Activated naive CD4-positive, alpha-beta T cell treated with anti-CD3 and anti-CD28 coated beads, Interleukin-2, amount 10 ng/mL, durations not matched to agents 7 days and 5 days (primary cell): ENCODE measurements around the gene STAM.

ENCODE experiments used
- CTCF ChIA-PET: fragments of 350-600 bp; sonication (Branson Sonifier 250); formaldehyde crosslinking; loops from one replicate; lab custom pipeline; 2021; ENCODE audit warnings: antibody characterized with exemption; lab: Charles Lee
- DNase-seq: peaks from one replicate; pipeline ENCODE4 v3.0.0-alpha.2; 2020
- H3K27ac Mint-ChIP-seq: one replicate; pipeline ENCODE4 v1.8.0; 2021; ENCODE audit warnings: mild to moderate bottlenecking, moderate library complexity, mixed read lengths
- H3K27me3 Mint-ChIP-seq: one replicate; pipeline ENCODE4 v1.8.0; 2021; ENCODE audit warnings: mild to moderate bottlenecking, mixed read lengths
- H3K36me3 Mint-ChIP-seq: one replicate; pipeline ENCODE4 v1.8.0; 2021; ENCODE audit warnings: mixed read lengths
- H3K4me1 Mint-ChIP-seq: one replicate; pipeline ENCODE4 v1.8.0; 2021; ENCODE audit warnings: mixed read lengths
- H3K4me3 Mint-ChIP-seq: one replicate; pipeline ENCODE4 v1.8.0; 2021; ENCODE audit warnings: mild to moderate bottlenecking, moderate library complexity, mixed read lengths
- H3K9me3 Mint-ChIP-seq: one replicate; pipeline ENCODE4 v1.8.0; 2021; ENCODE audit warnings: mixed read lengths

The STAM gene

DNA sequence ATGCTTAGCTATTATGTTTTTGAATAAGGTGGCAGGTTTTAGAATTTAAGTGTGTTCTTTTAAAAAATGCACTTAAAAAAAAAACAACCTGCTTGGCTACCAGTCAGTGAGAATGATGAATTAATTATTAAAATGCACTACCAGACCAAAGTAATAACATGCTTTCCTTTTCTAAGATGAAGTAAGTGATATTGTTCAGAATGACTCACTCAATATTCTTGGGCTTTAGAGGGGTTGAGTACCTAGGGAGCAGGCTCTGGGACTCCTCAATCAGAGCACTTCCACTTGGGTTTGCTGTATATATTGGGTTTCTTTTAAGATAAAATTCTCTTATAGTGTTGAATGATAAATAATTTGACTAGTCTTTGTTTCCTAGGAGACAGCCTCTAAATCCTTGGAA lies 8.6 kb downstream of the STAM start:
- DNase-seq, result no peak
- Mint-ChIP-seq H3K9me3 (peaks cover 43% of the 10 kb centered on the region), H3K4me1 (peaks cover 69% of the 10 kb centered on the region), H3K27ac (no peak overlapping the region), H3K36me3 (peaks cover 83% of the 10 kb centered on the region), H3K27me3 (no peaks in the 10 kb centered on the region), H3K4me3 (no peak overlapping the region)
- CTCF ChIA-PET, result interaction anchor here (0.6 kb wide), 1 partner anchor 44 kb away, joined by 3 read pairs; no protein-coding TSS in a partner anchor

DNA sequence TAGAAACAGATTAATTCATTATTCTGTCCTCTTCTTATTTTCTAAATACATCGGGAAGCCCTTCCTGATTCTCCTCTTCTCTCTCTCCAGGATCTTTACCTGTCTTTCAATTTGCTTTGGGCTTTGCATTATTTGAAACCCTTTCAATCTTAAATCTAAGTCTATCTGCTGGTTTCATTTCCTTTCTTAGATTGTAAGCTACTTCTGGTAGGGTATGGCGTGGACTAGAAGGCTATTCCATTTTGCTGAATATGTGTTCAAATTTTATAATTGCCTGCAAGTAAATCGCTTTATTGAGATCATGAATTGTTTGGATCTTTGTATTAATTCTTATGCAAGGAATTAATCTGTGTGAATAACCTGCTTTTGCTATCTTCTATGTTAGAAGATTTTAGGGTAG lies 11.1 kb downstream of the STAM start:
- Mint-ChIP-seq H3K27me3 (no peaks in the 10 kb centered on the region), H3K4me3 (no peak overlapping the region), H3K4me1 (peaks cover 50% of the 10 kb centered on the region), H3K9me3 (peaks cover 38% of the 10 kb centered on the region), H3K36me3 (peaks cover 73% of the 10 kb centered on the region), H3K27ac (no peak overlapping the region)
- DNase-seq, result no peak
- CTCF ChIA-PET, result no interaction called here

DNA sequence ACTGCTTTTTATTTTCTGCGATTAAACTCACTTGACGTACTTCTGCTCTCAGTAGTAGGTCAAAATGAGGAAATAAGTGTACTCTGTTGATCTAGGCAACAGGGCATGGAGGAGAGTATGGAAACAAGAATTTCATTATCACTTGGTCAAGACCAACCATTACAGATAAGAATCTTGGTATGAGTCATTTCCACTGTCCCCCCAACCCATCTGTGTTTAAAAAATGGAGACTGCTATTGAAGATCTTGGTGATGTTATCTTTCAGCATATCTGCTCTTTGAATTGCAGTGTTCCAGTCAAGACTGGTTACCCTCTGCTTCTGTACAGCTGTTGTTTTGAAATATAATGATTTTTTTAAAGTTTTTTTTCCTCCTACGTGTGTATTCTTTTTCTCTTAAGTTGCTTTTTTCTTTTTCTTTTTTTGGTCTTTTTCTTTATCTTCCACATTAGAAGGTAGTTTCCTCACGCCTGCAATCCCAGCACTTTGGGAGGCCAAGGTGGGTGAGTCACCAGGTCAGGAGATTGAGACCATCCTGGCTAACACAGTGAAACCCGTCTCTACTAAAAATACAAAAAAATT lies 11.7 kb downstream of the STAM start:
- no peaks in the 10 kb centered on the region for H3K27me3 Mint-ChIP-seq
- no peak overlapping the region for H3K4me3 Mint-ChIP-seq
- H3K9me3 Mint-ChIP-seq, result peaks cover 36% of the 10 kb centered on the region
- CTCF ChIA-PET, result no interaction called here
- H3K27ac Mint-ChIP-seq, result no peak overlapping the region
- no peak for DNase-seq
- peaks cover 70% of the 10 kb centered on the region for H3K36me3 Mint-ChIP-seq
- peaks cover 44% of the 10 kb centered on the region for H3K4me1 Mint-ChIP-seq

DNA sequence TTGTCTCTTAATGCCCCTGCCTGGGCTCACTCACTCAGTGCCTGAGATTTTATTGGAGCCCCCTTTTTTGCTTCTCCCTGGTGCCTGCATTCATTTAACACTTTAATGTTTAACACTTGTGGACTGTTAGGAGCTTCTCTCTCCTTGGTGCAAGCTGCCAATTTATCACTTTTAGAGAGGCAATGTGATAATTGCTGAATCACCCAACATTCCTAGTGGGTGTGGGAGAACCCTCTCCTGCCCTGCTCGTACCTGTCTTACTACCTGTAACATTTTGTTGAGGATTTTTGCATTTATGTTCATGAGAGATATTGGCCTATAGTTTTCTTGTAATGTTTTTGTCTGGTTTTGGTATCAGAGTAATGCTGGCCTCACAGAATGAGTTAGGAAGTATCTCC lies 13.2 kb downstream of the STAM start:
- Mint-ChIP-seq H3K27me3 (no peaks in the 10 kb centered on the region), H3K27ac (no peak overlapping the region), H3K4me3 (no peak overlapping the region), H3K9me3 (peaks cover 27% of the 10 kb centered on the region), H3K4me1 (peaks cover 36% of the 10 kb centered on the region), H3K36me3 (peaks cover 70% of the 10 kb centered on the region)
- no peak for DNase-seq
- CTCF ChIA-PET, result no interaction called here

DNA sequence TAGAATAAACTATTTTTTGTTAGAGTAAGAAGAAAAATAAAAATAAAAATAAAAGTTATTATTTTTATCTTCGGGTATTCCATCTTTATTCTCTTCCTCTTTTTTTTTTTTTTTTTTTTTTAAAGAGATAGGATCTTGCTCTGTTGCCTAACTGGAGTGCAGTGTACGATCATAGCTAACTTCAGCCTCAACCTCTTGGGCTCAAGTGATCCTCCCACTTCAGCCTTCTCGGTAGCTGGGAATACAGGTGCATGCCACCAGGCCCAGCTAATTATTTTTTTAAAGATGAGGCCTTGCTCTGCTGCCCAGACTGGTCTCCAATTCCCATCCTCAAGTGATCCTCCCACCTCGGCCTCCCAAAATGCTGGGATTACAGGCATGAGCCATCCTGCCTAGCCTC lies 15.4 kb downstream of the STAM start:
- Mint-ChIP-seq H3K27me3 (no peaks in the 10 kb centered on the region), H3K9me3 (peaks cover 12% of the 10 kb centered on the region), H3K36me3 (peaks cover 63% of the 10 kb centered on the region), H3K4me3 (no peak overlapping the region), H3K27ac (no peak overlapping the region), H3K4me1 (peaks cover 44% of the 10 kb centered on the region)
- CTCF ChIA-PET, result no interaction called here
- no peak for DNase-seq

DNA sequence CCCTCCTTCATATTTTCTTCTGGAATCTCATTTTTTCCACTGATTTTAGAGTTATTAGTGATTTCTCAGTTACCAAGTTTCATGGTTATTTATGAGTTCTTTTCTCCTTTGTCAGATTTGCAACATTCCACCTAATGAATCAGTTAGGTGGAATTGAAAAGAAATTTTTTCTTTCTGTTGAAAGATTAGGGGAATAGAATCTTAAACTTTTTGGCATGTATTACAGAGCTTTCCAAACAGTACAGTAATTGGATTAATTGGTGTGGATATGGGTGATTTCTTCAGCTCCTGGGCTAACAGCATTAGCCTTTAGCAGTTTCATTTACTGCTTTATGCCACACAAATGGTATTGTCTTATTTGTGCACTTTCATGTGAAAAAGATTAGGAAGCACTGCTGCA lies 17.0 kb downstream of the STAM start:
- CTCF ChIA-PET, result no interaction called here
- H3K36me3 Mint-ChIP-seq, result peaks cover 54% of the 10 kb centered on the region
- H3K27ac Mint-ChIP-seq, result no peak overlapping the region
- H3K27me3 Mint-ChIP-seq, result no peaks in the 10 kb centered on the region
- peaks cover 28% of the 10 kb centered on the region for H3K4me1 Mint-ChIP-seq
- H3K4me3 Mint-ChIP-seq, result no peak overlapping the region
- H3K9me3 Mint-ChIP-seq, result peaks cover 7% of the 10 kb centered on the region
- no peak for DNase-seq

DNA sequence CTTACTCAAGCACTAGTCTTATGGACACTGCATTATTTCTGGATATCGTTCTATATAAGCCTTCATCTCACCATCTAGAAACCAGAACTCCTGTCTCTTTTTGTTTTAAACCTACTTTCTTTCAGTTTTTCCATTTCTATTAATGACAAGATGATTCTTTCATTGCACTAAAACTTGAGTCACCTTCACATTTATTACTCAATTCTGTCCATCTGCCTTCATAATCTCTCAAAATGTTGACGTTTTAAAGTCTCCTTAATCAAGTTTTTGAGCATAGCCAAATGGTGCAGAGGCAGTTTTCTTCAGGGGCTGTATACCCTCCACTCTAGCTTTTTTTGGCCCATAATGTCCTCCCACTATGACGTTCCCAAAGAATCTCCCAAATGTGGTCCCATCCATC lies 17.6 kb downstream of the STAM start:
- H3K27ac Mint-ChIP-seq, result no peak overlapping the region
- CTCF ChIA-PET, result interaction anchor here (1.3 to 1.4 kb wide), 2 partner anchors 12 to 14 kb away, joined by 3 read pairs; no protein-coding TSS in a partner anchor
- peaks cover 51% of the 10 kb centered on the region for H3K36me3 Mint-ChIP-seq

DNA sequence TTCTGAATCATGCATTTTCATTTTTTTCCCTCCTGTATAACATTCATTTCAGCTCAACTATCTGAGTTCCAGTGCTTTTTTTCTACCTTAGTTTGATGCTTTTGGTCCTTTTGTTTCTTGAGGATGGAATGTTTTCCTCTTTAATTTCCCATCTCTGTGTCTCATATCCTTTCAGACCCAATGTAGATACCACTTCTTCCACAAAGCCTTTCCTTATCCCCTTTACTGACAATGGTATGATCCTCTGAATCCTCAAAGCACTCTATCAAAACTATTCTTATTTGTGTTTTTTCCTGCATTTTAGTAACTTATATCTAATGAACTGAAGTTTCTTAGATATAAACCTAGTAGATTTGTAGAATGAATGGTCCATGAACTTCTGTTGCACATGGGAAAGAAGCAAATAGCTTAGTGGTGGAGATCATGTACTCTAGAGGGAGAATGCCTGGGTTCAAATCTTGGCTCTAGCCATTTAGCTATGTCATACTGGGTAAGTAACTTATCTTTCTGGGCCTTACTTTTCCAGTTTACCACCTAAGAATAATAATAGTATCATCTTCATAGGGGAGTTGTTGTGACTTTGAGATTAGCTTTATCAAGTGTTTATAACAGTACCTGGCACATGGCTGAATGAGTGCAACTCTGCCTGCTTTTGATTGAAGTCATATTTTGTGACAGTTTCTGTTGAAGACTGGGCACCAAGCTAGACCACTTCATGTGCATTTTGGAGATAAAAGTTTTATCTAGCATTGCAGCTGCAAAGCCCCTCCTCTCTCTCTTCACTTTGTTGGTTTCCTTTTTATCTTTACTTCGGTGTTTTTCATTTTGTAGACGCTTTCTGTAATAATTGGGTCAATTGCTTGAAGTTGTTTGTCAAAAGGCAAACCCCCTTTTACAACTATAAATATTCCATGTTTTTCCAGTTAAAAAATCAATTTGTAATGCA lies 18.5 kb downstream of the STAM start:
- Mint-ChIP-seq H3K4me1 (peaks cover 20% of the 10 kb centered on the region), H3K4me3 (no peak overlapping the region), H3K36me3 (peaks cover 46% of the 10 kb centered on the region), H3K27me3 (no peaks in the 10 kb centered on the region), H3K9me3 (peaks cover 3% of the 10 kb centered on the region), H3K27ac (no peak overlapping the region)
- no peak for DNase-seq
- CTCF ChIA-PET, result interaction anchor here (0.5 to 1.4 kb wide), 3 partner anchors 11 to 814 kb away, joined by 3 to 4 read pairs (median 3); no protein-coding TSS in a partner anchor

More for the DNA sequence above, 17.6 kb downstream of the STAM start:
- Mint-ChIP-seq H3K4me1 (peaks cover 24% of the 10 kb centered on the region), H3K27me3 (no peaks in the 10 kb centered on the region), H3K4me3 (no peak overlapping the region), H3K9me3 (peaks cover 4% of the 10 kb centered on the region)
- DNase-seq, result no peak

DNA sequence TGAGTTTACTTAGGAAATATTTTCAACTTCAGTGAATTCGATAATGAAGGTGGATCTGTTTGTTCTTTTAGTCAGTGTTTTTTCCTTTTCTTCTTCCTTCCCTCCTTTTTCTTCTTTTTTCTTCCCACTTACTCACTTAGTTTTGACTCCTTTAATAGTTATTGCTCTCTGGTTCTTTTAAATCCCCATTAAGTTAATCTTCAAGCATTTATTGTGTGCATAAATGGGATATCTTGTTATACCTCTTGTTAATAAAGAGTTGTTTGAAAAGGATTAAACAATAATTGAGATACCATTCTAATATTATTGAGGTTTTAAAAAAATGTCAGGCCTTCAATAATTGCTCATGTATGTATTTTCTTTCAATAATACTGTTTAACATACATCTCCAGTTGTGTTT lies 19.5 kb downstream of the STAM start:
- CTCF ChIA-PET, result no interaction called here
- peaks cover 25% of the 10 kb centered on the region for H3K4me1 Mint-ChIP-seq

DNA sequence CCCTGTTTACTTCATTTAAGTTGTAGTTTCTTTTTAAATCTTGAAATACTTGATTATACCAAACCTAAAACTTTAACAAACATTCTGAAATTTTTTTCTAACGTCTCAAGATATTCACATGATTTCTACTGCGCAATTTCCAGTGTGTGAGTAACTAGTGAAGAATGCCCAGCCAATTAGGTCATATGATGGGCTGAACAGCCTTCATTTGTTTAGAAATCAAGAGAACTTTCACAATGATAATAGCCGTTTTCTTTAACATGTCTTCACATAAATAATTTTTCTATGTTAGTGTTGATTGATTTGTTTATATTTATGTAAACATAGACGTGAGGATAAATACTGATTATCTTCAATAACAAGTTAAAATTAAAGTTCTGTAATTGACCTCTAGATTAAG lies 21.8 kb downstream of the STAM start:
- CTCF ChIA-PET, result no interaction called here
- H3K27me3 Mint-ChIP-seq, result no peaks in the 10 kb centered on the region
- peaks cover 39% of the 10 kb centered on the region for H3K36me3 Mint-ChIP-seq
- H3K4me3 Mint-ChIP-seq, result no peak overlapping the region
- no peak overlapping the region for H3K27ac Mint-ChIP-seq
- H3K9me3 Mint-ChIP-seq, result no peaks in the 10 kb centered on the region
- no peak for DNase-seq
- H3K4me1 Mint-ChIP-seq, result peaks cover 44% of the 10 kb centered on the region

More for the DNA sequence above, 19.5 kb downstream of the STAM start:
- H3K9me3 Mint-ChIP-seq, result no peaks in the 10 kb centered on the region
- H3K27me3 Mint-ChIP-seq, result no peaks in the 10 kb centered on the region
- no peak for DNase-seq
- H3K4me3 Mint-ChIP-seq, result no peak overlapping the region
- H3K27ac Mint-ChIP-seq, result no peak overlapping the region
- peaks cover 42% of the 10 kb centered on the region for H3K36me3 Mint-ChIP-seq

DNA sequence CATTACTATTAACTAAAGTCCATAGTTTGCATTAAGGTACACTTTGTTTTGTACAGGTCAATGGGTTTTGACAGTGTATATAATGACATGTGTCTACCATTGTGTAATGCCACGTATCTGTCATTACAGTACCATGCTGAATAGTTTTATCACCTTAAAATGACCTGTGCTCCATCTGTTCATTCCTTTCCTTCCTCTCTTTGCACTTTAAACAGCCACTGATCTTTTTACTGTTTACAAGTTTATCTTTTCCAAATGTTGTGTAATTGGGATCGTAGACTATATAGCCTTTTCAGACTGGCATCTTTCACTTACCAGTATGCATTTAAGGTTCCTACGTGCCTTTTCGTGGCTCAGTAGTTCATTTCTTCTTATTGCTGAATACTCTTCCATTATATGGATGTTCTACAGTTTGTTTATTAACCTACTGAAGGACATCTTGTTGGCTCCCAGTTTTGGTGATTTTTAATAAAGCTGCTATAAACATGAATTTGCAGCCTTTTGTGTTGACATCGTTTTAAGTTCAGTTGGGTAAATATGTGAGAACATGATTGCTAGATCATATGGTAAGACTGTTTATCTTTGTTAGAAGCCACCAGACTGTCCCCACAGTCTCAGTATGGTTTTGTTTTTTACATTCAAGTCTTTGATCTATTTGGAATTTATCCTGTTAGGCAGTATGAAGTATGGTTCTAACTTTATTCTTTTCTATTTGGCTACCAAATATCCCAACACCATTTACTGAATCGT lies 24.7 kb downstream of the STAM start:
- no peak for DNase-seq
- H3K27me3 Mint-ChIP-seq, result no peaks in the 10 kb centered on the region
- H3K4me3 Mint-ChIP-seq, result no peak overlapping the region
- no peak overlapping the region for H3K27ac Mint-ChIP-seq
- CTCF ChIA-PET, result no interaction called here
- H3K4me1 Mint-ChIP-seq, result peaks cover 46% of the 10 kb centered on the region
- H3K9me3 Mint-ChIP-seq, result no peaks in the 10 kb centered on the region
- peaks cover 18% of the 10 kb centered on the region for H3K36me3 Mint-ChIP-seq

DNA sequence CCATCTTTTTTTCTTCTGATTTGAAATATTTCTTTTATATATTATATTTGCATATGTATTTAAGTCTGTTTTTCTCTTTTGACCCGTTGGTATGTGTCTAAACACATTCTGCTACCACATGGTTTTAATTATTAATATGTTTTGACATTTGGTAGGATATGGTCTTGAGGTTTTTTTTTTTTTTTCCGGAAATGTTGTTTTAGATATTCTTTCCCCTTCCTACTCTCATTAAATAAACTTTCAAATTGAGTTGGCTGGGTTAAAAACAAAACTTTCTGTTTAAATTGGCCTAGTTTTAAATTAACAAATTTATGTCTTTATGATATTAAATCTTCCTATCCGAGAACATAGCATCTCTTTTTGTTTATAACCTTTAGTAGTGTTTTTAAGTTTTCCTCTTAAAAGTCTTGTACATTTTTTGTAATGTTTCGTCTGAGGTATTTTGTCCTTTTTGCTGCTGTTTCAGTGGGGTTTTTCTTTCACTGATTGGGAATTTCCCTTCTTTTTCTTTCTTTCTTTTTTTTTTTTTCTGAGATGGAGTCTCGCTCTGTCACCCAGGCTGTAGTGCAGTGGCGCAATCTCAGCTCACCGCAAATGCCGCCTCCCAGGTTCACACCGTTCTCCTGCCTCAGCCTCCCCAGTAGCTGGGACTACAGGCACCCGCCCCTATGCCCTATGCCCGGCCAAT lies 25.4 kb downstream of the STAM start:
- Mint-ChIP-seq H3K27me3 (no peaks in the 10 kb centered on the region), H3K9me3 (no peaks in the 10 kb centered on the region), H3K27ac (peak overlapping the region; percentile 62)

DNA sequence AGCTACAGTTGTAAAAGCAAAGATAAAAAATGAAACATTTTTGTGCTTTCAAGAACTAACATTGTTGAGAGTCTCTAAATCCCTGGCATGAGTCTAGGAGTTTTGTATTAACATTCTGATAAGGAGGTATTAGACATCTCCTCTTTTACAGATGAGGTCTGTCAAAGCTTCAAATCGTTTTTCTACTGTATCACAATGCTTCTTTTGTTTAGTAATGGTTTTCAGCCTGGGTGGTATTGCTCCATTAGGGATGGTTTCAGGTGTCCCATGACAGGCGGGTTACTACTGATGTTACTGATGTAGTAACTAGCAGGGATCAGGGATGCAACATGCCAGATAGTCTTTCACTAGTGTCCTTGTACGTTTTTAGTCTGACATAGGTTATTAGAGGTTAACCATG lies 27.4 kb downstream of the STAM start:
- H3K4me1 Mint-ChIP-seq, result peaks cover 58% of the 10 kb centered on the region
- no peak overlapping the region for H3K4me3 Mint-ChIP-seq

More for the DNA sequence above, 25.4 kb downstream of the STAM start:
- Mint-ChIP-seq H3K36me3 (peaks cover 16% of the 10 kb centered on the region), H3K4me1 (peaks cover 51% of the 10 kb centered on the region), H3K4me3 (no peak overlapping the region)
- DNase-seq, result no peak
- CTCF ChIA-PET, result interaction anchor here (0.6 kb wide), 1 partner anchor 215 kb away, joined by 3 read pairs; the partner anchor contains the start of gene ST8SIA6

More for the DNA sequence above, 27.4 kb downstream of the STAM start:
- CTCF ChIA-PET, result interaction anchor here (1.1 kb wide), 1 partner anchor 28 kb away, joined by 3 read pairs; the partner anchor contains the start of gene STAM
- H3K9me3 Mint-ChIP-seq, result no peaks in the 10 kb centered on the region
- peaks cover 14% of the 10 kb centered on the region for H3K36me3 Mint-ChIP-seq
- DNase-seq, result no peak
- no peak overlapping the region for H3K27ac Mint-ChIP-seq
- no peaks in the 10 kb centered on the region for H3K27me3 Mint-ChIP-seq
